ENCODE results near the gene PNLIP.

Gene PNLIP

GRCh38 chr10:116574797-116575196 lies 29.1 kb downstream of the PNLIP start:
- DNase-seq (ENCODE audit: low read depth), result no peak

GRCh38 chr10:116587878-116588591 lies 42.3 kb downstream of the PNLIP start:
- no peak for DNase-seq (ENCODE audit: low read depth)

DNA sequence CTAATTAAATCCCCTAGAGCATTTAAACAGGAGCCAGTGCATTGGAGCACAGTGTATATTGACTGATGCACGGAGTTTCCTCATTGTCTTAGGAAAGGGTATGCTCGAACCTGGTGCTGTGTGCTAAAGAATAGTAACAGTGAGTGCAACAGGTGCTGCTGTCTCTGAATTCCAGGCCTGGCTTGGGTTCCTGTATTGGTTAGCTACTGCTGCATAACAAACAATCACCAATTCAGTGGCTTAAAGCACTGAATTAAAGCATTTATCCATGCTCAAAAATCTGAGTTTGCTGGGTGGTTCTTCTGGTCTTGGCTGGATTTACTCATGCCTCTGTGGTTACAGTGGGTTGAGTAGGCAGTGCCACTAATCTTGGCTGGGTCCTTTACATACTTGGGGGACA lies 43.3 kb downstream of the PNLIP start:
- no peak for DNase-seq (ENCODE audit: low read depth)

GRCh38 chr10:116589926-116590325 lies 44.2 kb downstream of the PNLIP start:
- no peak for DNase-seq (ENCODE audit: low read depth)

DNA sequence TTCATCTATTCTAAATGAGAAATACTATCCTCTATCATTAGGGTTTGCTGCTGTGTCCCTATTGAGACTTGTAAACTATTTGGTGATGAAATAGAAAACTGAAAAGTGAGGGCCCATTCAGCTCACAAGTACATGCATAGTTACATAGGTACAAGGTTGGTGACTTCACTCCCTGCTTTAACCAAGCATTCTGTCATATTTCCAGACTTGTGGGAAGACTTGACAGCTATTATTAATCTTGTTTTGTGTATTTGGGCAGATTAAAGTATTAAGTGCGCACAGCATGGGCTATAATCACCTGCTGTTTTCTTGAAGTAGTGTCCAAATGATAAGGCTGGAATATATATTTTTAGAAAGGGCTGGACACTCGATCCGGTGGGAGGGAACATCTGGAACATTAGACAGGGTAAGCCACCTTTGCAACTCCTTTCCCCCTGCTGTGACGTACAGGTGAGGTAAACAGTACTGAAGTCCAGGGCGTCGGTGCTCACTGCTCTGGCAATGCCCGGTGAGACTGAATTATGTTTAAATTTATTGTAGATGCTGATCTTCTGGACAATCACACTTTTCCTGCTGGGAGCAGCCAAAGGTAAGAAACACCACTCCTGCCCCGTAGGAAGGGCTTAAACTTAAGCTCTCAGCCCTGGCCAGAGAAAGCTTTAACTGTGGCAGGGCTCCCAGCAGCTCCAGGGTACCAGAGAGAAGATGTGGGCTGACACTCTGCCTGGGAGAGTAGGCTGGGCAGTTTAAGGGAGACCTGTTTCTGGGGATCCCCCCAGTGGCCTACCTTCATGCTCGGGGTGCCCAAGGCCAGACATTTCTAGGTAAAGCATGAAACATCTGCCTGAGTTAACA lies 45.1 kb downstream of the PNLIP start, which contains the start of gene PNLIPRP1:
TSS of gene PNLIPRP1 (plus strand) at position 370 of the 855 bp plus-strand sequence. CDS start at position 541, 171 bp downstream.
- DNase-seq (ENCODE audit: low read depth), result no peak

GRCh38 chr10:116593139-116593740 lies 47.5 kb downstream of the PNLIP start:
- DNase-seq (ENCODE audit: low read depth), result no peak

DNA sequence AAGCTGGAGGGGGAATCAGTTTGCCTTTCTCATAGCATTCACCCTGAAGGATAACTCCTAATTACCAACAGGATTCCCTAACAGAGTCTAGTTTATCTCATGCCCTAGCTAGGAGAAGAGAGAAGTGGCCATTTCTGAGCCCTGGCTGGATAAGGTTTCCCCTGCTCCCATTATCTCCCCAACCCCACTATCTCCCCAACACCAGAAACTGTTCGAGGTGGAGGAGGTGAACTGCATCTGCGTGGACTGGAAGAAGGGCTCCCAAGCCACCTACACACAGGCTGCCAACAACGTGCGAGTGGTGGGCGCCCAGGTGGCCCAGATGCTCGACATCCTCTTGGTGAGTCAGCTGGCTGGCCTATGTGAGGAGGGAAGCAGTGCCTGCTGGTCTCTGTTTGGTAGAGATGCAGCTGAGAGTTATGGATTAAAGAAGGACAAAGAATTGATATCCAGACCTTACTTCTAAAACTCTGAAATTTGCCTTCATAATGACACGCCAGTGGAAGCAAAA lies 48.8 kb downstream of the PNLIP start:
- DNase-seq (ENCODE audit: low read depth), result no peak

GRCh38 chr10:116596062-116596461 lies 50.3 kb downstream of the PNLIP start:
- no peak for DNase-seq (ENCODE audit: low read depth)

DNA sequence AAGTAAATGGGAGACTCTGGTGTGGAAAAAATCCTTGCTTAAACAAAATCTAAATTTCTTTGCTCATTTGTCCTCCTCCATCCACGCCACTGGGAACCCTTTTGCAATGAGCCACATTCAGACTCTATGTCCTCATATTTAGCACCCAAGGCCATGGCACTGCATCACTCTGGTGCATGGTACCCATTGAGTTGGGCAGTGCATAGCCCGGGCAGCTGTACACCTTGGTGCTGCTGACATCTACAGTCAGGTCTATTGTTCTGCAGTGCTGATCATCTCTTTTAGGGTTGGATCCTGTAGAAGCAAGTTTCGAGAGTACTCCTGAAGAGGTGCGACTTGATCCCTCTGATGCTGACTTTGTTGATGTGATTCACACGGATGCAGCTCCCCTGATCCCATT lies 51.8 kb downstream of the PNLIP start:
- DNase-seq (ENCODE audit: low read depth), result no peak

DNA sequence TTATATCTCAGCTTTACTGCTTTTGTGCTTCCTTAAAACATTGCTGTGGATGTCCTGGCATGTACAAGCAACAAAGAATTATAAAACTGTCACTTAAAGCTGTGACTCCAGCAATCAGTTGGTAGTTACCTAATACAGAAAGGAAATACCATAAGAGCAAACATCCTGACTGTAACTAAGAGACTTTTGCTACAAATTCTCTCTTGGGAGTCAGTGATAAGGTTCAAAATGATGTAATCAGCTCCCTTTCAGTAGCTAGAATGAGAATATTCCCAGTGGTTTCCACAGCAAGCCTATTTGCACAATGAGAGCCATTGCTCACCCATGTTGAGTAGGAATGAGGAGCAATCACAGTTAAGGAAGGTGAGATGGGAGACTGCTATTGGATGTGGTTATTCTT lies 52.6 kb downstream of the PNLIP start:
- DNase-seq (ENCODE audit: low read depth), result no peak

DNA sequence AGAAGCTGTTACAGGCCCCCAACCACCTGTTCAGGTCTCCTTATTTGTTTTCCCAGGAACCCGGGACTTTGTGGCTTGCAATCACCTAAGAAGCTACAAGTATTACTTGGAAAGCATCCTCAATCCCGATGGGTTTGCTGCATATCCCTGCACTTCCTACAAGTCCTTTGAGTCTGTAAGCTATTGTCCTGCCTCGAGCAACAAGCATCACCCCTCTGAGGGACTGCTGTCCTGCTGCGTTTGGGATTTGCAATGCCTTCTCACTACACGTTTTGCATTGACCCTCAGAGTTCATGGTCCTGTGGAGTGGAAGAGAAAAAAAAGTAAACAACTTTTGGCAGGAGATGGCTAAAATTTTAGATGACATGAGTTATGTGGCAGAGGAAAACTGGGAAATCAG lies 54.3 kb downstream of the PNLIP start:
- DNase-seq (ENCODE audit: low read depth), result no peak

GRCh38 chr10:116602648-116603400 lies 57.1 kb downstream of the PNLIP start:
- DNase-seq (ENCODE audit: low read depth), result no peak

DNA sequence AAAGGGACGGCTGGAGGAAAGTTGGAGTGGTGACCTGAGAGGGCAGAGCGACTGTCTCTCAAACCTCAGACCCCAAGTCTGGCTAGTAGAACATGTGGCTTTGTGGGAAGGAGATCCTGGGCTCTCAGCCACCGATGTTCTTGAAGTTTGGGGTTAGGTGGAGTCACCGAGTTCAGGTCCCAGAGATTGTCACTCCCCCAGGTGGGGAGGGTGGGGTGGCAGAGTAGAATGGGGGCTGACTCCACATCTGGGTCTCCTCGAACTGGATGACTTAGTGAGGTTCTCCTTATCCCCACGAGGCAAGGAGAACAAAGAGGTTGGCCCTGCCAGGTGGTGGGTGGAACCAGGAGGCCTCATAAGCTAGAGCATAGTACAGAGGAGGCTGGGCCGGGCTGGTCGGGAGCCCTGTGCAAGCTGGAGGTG lies 60.3 kb downstream of the PNLIP start:
- no peak for DNase-seq (ENCODE audit: low read depth)

DNA sequence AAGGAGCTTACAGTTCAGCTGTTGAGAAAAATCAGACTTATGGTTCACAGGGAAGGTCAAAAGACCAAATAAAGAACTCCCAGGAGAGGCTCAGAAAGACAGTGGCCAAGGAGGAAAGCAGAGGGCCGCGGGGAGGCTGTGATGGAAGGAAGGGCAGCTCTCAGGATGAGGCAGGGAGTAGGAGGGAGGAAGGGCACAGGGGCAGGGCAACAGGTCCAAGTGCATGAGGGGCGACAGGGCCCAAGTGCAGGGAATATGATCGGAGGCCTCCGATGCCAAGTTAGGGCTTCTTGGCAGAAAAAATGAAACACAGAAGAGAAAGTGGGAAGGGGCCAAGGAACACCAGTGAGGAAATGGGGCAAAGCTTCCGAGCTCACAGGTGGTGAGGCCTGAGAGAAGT lies 61.6 kb downstream of the PNLIP start:
- DNase-seq (ENCODE audit: low read depth), result no peak

DNA sequence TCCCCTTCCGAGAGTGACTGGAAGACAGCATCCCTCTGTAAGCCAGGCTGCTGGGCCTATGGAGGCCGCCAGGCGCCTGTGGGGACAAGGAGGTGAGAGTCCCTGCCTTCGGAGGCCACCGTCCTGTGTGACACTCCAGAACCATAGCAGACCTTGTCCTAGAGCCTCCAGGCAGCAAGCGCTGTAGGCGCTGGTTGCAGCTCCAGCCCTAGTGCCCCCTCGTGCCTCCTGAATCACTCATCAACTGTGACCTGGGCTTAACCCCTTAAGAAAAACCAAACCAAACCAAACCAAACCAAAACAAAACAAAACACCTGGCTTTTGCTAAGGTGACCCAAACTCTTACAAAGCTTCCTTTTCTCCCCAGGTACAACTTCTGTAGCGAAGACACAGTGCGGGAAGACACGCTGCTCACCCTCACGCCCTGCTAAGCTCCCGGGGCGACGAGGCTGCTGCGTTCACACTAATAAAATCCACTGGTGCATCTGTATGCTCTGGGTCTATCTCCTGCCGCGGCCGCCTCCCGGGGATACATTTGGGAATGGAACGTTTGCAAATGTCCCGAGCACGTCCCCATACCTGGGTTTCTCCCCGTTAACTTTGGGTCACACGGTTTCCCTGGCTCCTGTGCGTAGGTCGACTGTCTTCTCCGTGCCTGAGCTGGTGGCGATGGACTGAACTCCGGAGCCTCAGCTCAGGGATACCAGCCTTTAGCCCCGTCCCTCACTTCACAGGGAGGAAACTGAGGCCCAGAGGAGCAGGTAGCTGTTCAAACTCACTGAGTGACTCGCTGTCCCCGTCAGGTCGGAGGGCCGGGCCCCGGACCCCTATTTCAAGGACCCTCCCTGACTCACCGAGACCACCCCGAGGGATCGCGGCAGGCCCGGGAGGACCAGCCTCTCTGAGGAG lies 63.2 kb downstream of the PNLIP start:
- DNase-seq (ENCODE audit: low read depth), result no peak

- DNase-seq (ENCODE audit: low read depth), result no peak
Observed at GRCh38 chr10:116610443-116611152, 64.9 kb downstream of the PNLIP start.

- no peak for DNase-seq (ENCODE audit: low read depth)
Observed at GRCh38 chr10:116611153-116611545, 65.4 kb downstream of the PNLIP start.

GRCh38 chr10:116612107-116612769 lies 66.5 kb downstream of the PNLIP start:
- no peak for DNase-seq (ENCODE audit: low read depth)

DNA sequence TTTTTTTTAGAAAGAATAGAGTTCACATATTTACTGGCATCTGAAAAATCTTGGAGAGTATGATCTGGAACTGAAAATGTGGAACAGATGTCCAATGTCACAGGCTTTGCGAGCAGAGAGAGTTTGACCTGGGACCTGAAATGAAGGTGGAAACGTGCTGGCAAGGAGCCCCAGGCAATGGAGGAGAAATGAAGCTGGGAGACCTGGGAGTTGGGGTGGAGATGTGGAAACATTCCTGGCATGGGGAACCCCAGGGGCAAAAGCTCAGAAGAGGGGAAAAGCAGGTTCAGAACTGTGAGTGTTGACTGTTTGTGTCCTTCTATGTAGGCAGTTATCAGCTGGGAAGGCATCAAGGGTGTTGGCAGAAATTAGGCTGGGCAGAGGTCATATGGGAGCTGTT lies 67.7 kb downstream of the PNLIP start:
- DNase-seq (ENCODE audit: low read depth), result no peak

DNA sequence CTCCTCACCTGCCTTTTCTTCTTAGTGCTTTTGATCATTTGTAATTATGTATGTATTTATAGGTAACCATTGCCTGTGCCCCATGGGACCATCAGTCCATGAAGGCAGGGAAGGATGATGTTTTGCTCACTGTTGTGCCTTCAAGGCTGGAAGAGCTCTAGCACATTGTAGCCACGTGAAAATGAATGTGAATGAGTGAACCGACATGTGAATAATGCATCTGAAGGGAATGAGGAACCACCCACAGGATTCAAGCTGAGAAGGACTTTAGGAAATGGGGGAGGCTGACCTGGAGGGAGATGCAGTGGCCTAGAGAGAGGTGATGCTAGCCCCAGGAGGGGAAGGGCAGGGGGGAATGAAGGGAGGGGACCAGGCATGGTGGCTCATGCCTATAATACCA lies 69.1 kb downstream of the PNLIP start:
- no peak for DNase-seq (ENCODE audit: low read depth)

All from activated T-cell treated with anti-CD3 and anti-CD28 coated beads for 48 hours (primary cell).